ENCODE data around the gene TBC1D16. TPM values are rescaled to one million over a fixed set of nuclear protein-coding genes. Genes with fewer than 3 reads are reported as not detected.
A peak's percentile ranks its signal among the peaks of the same experiment; 100 is the strongest.

Gene TBC1D16
- total RNA-seq, 1 experiment from 2014 or later: 96.1 TPM

GRCh38 chr17:80024206-80024972 is 11.3 kb downstream of the TBC1D16 start:
- ATAC-seq (no peak), DNase-seq (ENCODE audit: low spot score) (no peak)
- Mint-ChIP-seq H3K27me3 (ENCODE audit: low read depth) (no peaks in the 10 kb centered on the region), H3K4me1 (peaks cover 24% of the 10 kb centered on the region), H3K27ac (no peak overlapping the region), H3K9me3 (peaks cover 5% of the 10 kb centered on the region), H3K4me3 (no peak overlapping the region), H3K36me3 (no peaks in the 10 kb centered on the region)
- POLR2A ChIA-PET: interaction anchor here (0.6 kb wide), 1 partner anchor 69 kb away, joined by 3 read pairs; no protein-coding TSS in a partner anchor
- CTCF ChIA-PET: interaction anchor here (1.7 to 3.7 kb wide), 2 partner anchors 16 to 17 kb away, joined by 9 to 36 read pairs; no protein-coding TSS in a partner anchor
- no peak for TF ChIP-seq MXD4 (CRISPR knock-in tag; IDR thresholded peaks at IDR 0.05; ENCODE audit: borderline replicate concordance)
- no peak for TF ChIP-seq ZNF263 (CRISPR knock-in tag; IDR thresholded peaks at IDR 0.05; ENCODE audit: low read depth)
- 0 out of 2 replicates have a peak, but pooled peaks have one; percentile 9 for TF ChIP-seq NFE2L1 (CRISPR knock-in tag; IDR thresholded peaks at IDR 0.05)

DNA sequence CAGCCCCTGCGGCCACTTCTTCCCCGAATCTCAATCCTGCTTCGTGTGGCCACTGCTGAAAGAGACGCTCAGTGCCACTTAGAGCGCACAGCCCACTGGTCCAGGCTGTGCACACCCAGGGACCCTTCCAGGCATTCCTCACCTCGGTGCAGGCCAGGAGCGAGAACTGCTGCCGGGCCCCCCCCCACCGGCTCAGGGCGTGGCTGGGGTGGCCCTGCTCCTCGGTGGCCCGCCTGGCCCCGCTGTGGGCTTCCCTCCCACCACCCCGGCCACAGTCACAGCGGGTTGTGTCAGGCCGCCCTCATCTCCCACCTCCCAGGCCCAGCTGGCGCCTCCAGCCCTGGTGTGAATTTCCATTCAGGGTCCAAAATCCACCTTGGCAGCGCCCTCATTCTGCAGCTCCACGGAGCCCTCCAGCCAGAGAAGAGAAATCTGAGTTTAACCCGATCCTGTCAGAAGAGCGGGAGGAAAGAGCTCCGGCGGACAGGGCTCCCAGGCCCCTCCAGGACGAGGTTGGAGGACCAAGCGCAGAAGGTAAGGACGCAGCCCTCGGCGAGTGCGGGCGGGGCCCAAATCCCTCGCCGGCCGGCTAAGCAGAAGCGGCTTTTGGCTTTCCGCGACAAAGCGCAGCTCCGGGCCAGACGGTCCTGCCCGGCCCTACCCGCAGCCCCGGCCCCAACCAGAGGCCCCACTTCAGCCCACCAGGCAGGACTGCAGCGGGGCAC is 12.0 kb downstream of the TBC1D16 start:
- DNase-seq (ENCODE audit: low spot score): no peak
- peaks cover 24% of the 10 kb centered on the region for H3K4me1 Mint-ChIP-seq
- H3K36me3 Mint-ChIP-seq: 0 out of 2 replicates have a peak, but pooled peaks cover 3% of the 10 kb centered on the region
- 0 out of 2 replicates have a peak overlapping the region, but pooled peaks have one; percentile 32 for H3K27ac Mint-ChIP-seq
- ATAC-seq: peak; percentile 49
- H3K9me3 Mint-ChIP-seq: peaks cover 5% of the 10 kb centered on the region
- no peaks in the 10 kb centered on the region for H3K27me3 Mint-ChIP-seq (ENCODE audit: low read depth)
- CTCF ChIA-PET: interaction anchor here (1.7 kb wide), 1 partner anchor 15 kb away, joined by 9 read pairs; no protein-coding TSS in a partner anchor
- H3K4me3 Mint-ChIP-seq: no peak overlapping the region
- POLR2A ChIA-PET: interaction anchor here (0.6 kb wide), 1 partner anchor 70 kb away, joined by 3 read pairs; no protein-coding TSS in a partner anchor
- TF ChIP-seq NR2C2 (CRISPR knock-in tag; IDR thresholded peaks at IDR 0.05): no peak
- TF ChIP-seq GABPB1 (CRISPR knock-in tag; IDR thresholded peaks at IDR 0.05): peak; percentile 36; the same call in 1 of the 2 replicates
- TF ChIP-seq ZBTB43 (CRISPR knock-in tag; IDR thresholded peaks at IDR 0.05): no peak
- TF ChIP-seq ZBTB21 (CRISPR knock-in tag; IDR thresholded peaks at IDR 0.05; ENCODE audit: borderline replicate concordance): no peak
- no peak for TF ChIP-seq AR (CRISPR knock-in tag; IDR thresholded peaks at IDR 0.05)

- H3K27me3 Mint-ChIP-seq (ENCODE audit: low read depth): no peaks in the 10 kb centered on the region
- peaks cover 5% of the 10 kb centered on the region for H3K9me3 Mint-ChIP-seq
- peaks cover 21% of the 10 kb centered on the region for H3K4me1 Mint-ChIP-seq
- H3K4me3 Mint-ChIP-seq: no peak overlapping the region
- 0 out of 2 replicates have a peak overlapping the region, but pooled peaks have one; percentile 8 for H3K27ac Mint-ChIP-seq
- DNase-seq (ENCODE audit: low spot score) (no peak), ATAC-seq (no peak)
- ChIA-PET POLR2A (no interaction called here), CTCF (interaction anchor here (2.1 kb wide), 1 partner anchor 13 kb away, joined by 10 read pairs; no protein-coding TSS in a partner anchor)
- peaks cover 13% of the 10 kb centered on the region for H3K36me3 Mint-ChIP-seq
- TF ChIP-seq MXD4 (CRISPR knock-in tag; IDR thresholded peaks at IDR 0.05; ENCODE audit: borderline replicate concordance) (no peak), ZNF425 (CRISPR knock-in tag; conservative IDR thresholded peaks at IDR 0.05) (no peak), GABPB1 (CRISPR knock-in tag; IDR thresholded peaks at IDR 0.05) (no peak), ZNF263 (CRISPR knock-in tag; IDR thresholded peaks at IDR 0.05; ENCODE audit: low read depth) (no peak), NR2C2 (CRISPR knock-in tag; IDR thresholded peaks at IDR 0.05) (no peak), SMAD4 (CRISPR knock-in tag; IDR thresholded peaks at IDR 0.05) (no peak)
- TF ChIP-seq, protein P1, sequence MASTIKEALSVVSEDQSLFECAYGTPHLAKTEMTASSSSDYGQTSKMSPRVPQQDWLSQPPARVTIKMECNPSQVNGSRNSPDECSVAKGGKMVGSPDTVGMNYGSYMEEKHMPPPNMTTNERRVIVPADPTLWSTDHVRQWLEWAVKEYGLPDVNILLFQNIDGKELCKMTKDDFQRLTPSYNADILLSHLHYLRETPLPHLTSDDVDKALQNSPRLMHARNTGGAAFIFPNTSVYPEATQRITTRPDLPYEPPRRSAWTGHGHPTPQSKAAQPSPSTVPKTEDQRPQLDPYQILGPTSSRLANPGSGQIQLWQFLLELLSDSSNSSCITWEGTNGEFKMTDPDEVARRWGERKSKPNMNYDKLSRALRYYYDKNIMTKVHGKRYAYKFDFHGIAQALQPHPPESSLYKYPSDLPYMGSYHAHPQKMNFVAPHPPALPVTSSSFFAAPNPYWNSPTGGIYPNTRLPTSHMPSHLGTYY (CRISPR knock-in tag; IDR thresholded peaks at IDR 0.05): no peak
These were observed 14.1 kb downstream of the TBC1D16 start for GRCh38 chr17:80021600-80021999.
